Transverse colon (tissue), 4 donors: ENCODE data around the gene TMEM50B.

Source experiments
- CTCF ChIP-seq, 5 experiments: fragments of 200-600 bp in 3 of 5; fragments of 450-650 bp in 2 of 5; sonication (generic) in 3 of 5; IDR thresholded peaks; 1 replicate in 2 of 5; 2 replicates in 3 of 5; pipeline ENCODE4 v1.5.1; 2016 to 2017; ENCODE audit warnings: antibody characterized with exemption in 5 of 5, inconsistent platforms in 3 of 5, mild to moderate bottlenecking in 2 of 5, moderate library complexity in 1 of 5
- POLR2A ChIP-seq: fragments of 450-650 bp; IDR thresholded peaks from one replicate; pipeline ENCODE4 v1.6.1; 2016; ENCODE audit warnings: antibody characterized with exemption, mild to moderate bottlenecking, moderate library complexity
- POLR2AphosphoS5 ChIP-seq, 3 donors: sonication (generic); formaldehyde crosslinking; IDR thresholded peaks; one replicate each; pipeline ENCODE4 v1.6.1; 2016; ENCODE audit warnings: antibody characterized with exemption in 3 of 3

- TF ChIP-seq POLR2A (no peak), CTCF (IDR thresholded peaks at IDR 0.05) (no peak), POLR2AphosphoS5 (IDR thresholded peaks at IDR 0.05) (no peak)
Measured at GRCh38 chr21:33490991-33491372, 11.2 kb upstream of the TMEM50B start.
